ENCODE results near the gene ABHD8.

Gene ABHD8

DNA sequence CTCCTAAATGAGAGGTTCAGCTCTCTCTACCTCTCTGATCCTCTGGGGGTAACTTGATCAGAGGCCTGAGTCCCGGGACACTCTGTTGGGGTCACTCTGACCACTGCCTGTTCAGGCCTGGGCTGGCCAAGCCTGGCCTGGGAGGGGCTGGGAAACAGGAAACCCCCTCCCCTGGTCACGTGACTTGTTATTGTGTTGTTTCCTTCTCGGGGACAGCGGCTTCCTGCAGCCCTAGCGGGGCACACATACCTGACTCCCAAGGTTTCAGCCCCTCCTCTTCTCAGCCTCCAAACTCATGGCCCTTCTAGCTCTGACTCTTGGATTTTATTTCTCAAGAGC lies 38.6 kb downstream of the ABHD8 start, which contains the start of gene USHBP1:
TSS of gene USHBP1 (minus strand) at position 105 of the 339 bp plus-strand sequence. CDS start 446 bp downstream, outside the sequence.
- TF ChIP-seq ZBTB7A (IDR thresholded peaks at IDR 0.05; ENCODE audit: low read depth) = no peak
- TF ChIP-seq TCF12 (IDR thresholded peaks at IDR 0.05; ENCODE audit: low read depth) = no peak
- TF ChIP-seq, protein P1, sequence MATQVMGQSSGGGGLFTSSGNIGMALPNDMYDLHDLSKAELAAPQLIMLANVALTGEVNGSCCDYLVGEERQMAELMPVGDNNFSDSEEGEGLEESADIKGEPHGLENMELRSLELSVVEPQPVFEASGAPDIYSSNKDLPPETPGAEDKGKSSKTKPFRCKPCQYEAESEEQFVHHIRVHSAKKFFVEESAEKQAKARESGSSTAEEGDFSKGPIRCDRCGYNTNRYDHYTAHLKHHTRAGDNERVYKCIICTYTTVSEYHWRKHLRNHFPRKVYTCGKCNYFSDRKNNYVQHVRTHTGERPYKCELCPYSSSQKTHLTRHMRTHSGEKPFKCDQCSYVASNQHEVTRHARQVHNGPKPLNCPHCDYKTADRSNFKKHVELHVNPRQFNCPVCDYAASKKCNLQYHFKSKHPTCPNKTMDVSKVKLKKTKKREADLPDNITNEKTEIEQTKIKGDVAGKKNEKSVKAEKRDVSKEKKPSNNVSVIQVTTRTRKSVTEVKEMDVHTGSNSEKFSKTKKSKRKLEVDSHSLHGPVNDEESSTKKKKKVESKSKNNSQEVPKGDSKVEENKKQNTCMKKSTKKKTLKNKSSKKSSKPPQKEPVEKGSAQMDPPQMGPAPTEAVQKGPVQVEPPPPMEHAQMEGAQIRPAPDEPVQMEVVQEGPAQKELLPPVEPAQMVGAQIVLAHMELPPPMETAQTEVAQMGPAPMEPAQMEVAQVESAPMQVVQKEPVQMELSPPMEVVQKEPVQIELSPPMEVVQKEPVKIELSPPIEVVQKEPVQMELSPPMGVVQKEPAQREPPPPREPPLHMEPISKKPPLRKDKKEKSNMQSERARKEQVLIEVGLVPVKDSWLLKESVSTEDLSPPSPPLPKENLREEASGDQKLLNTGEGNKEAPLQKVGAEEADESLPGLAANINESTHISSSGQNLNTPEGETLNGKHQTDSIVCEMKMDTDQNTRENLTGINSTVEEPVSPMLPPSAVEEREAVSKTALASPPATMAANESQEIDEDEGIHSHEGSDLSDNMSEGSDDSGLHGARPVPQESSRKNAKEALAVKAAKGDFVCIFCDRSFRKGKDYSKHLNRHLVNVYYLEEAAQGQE (IDR thresholded peaks at IDR 0.05; ENCODE audit: low read depth) = no peak
- TF ChIP-seq, protein P2, sequence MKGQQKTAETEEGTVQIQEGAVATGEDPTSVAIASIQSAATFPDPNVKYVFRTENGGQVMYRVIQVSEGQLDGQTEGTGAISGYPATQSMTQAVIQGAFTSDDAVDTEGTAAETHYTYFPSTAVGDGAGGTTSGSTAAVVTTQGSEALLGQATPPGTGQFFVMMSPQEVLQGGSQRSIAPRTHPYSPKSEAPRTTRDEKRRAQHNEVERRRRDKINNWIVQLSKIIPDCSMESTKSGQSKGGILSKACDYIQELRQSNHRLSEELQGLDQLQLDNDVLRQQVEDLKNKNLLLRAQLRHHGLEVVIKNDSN (IDR thresholded peaks at IDR 0.05) = peak; percentile 63
- no peak for TF ChIP-seq CEBPB (IDR thresholded peaks at IDR 0.05)
- no peak for TF ChIP-seq NFIC (IDR thresholded peaks at IDR 0.05)

DNA sequence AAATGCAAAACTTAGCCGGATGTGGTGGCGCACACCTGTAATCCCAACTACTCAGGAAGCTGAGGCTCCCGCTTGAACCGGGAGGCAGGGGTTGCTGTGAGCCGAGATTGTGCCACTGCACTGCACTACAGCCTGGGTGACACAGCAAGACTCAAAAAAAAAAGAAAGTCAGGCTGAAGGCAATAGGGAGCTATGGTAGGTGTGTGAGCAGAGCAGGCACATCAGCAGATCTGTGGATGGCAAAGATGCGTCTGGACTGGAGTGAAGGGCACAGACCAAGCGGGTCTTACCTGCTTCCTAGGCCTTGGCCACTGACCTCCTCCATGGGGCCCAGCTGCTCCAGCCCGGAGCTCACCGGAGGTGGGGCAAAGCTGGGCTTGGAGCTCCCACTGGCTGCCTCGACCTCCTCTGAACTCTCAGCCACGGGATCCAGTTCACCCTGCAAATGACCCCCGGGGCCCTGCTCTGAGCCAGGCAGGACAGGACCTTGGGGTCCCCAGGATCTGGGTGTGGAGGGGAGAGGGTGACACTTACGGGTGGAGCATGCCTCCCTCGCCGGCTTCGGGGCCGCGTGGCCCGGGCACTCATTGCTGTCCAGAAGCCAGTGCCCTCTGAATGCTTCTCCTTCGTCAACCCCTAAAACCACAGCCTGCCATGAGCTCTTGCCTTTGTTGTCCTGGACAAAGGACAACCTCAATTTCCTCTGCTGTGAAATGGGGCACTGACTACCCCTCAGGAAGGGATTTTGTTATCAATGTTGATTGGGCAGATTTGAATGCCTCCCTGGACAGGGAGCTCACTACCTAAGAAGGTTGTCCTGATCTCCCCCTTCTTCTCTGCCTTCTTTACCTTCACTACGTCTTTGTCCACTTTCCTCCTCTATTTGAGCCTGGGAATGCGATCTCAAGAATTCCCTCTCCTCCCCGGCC lies 39.2 kb downstream of the ABHD8 start:
- TF ChIP-seq, protein P3, sequence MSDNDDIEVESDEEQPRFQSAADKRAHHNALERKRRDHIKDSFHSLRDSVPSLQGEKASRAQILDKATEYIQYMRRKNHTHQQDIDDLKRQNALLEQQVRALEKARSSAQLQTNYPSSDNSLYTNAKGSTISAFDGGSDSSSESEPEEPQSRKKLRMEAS (IDR thresholded peaks at IDR 0.05) = no peak
- TF ChIP-seq EGR1 (IDR thresholded peaks at IDR 0.05) = no peak
- TF ChIP-seq, protein P1 (IDR thresholded peaks at IDR 0.05; ENCODE audit: low read depth) = no peak
- no peak for TF ChIP-seq NFIC (IDR thresholded peaks at IDR 0.05)
- TF ChIP-seq TCF12 (IDR thresholded peaks at IDR 0.05; ENCODE audit: low read depth) = no peak
- no peak for TF ChIP-seq CREB1 (IDR thresholded peaks at IDR 0.05; ENCODE audit: low read depth)
- TF ChIP-seq ZBTB7A (IDR thresholded peaks at IDR 0.05; ENCODE audit: low read depth) = no peak
- no peak for TF ChIP-seq RAD21 (IDR thresholded peaks at IDR 0.05; ENCODE audit: low read depth)
- TF ChIP-seq YY1 (IDR thresholded peaks at IDR 0.05; ENCODE audit: low read depth) = no peak
- no peak for TF ChIP-seq TEAD4 (IDR thresholded peaks at IDR 0.05)
- TF ChIP-seq, protein P2 (IDR thresholded peaks at IDR 0.05) = no peak
- TF ChIP-seq CEBPB (IDR thresholded peaks at IDR 0.05) = no peak

DNA sequence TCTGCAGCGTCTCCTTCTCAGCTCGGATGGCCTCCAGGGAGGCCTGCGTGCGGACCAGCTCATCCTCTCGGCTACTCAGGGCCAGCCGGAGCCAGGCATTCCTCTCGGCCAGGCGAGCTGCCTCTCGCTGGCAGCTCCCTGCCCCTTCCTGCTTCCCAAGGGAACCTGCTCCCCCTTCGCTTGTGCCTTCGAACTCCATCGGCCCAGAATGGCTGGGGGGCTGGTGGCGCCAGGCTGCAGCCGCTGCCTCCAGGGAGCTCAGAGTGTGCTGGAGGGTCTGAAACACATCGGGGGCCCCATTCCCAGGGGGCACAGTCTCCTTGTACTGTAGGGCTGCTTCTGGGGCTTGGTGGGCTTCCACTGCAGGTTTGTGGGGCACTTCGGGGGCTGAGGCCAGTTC lies 40.7 kb downstream of the ABHD8 start:
- TF ChIP-seq TAF1 (IDR thresholded peaks at IDR 0.05; ENCODE audit: low read depth) (no peak), TEAD4 (IDR thresholded peaks at IDR 0.05) (no peak), YY1 (IDR thresholded peaks at IDR 0.05; ENCODE audit: low read depth) (no peak), RAD21 (IDR thresholded peaks at IDR 0.05; ENCODE audit: low read depth) (no peak), ZBTB7A (IDR thresholded peaks at IDR 0.05; ENCODE audit: low read depth) (no peak), CREB1 (IDR thresholded peaks at IDR 0.05; ENCODE audit: low read depth) (no peak), FOXM1 (IDR thresholded peaks at IDR 0.05; ENCODE audit: borderline replicate concordance, low read depth) (no peak), TCF12 (IDR thresholded peaks at IDR 0.05; ENCODE audit: low read depth) (no peak), NFIC (IDR thresholded peaks at IDR 0.05) (no peak)
- TF ChIP-seq, protein P3 (IDR thresholded peaks at IDR 0.05) = no peak

DNA sequence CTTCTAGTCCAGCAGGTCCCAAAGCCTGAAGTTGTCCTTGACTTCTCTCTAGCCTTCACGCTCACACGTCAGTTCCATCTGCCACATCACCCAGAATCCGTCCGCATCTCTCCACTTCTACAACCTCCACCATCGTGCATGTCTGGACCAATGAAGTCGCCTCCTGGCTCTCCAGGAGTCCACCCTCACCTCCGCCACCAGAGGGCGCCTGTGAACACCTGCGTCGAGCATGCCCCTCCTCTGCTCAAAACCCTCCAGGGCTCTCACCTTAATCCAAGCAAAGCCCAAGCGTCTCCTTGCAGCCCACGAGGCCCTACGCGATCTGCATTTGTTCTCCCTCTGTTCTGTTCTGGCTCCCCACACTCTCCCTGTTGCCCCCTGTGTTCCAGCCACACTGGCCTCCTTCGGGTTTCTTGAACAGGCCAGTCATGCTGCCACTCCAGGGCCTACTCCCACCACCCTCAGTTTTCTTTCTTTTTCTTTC lies 42.3 kb downstream of the ABHD8 start:
- TF ChIP-seq, protein P3 (IDR thresholded peaks at IDR 0.05) = peak; percentile 68
- TF ChIP-seq RAD21 (IDR thresholded peaks at IDR 0.05; ENCODE audit: low read depth) (peak; percentile 72), FOXM1 (IDR thresholded peaks at IDR 0.05; ENCODE audit: borderline replicate concordance, low read depth) (no peak)

DNA sequence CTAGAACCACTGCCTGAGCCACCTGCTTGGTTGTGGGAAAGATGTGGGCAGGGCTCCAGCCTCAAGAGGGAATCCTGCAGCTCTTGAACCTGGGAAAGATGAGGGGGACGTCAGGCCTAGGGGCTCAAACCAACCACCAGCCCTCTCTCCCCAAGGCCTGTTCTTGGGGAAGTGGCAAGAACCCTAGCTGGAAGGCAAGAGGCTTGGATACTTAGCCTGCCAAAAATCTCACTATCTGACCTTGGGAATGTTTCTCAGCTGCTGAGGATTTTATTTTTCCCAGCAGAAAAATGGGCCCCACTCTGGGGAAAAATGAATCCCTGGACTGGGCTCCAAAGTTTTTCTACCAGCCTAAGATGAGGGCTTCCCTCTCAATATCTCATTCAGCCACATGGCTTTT lies 43.3 kb downstream of the ABHD8 start:
- no peak for TF ChIP-seq CEBPB (IDR thresholded peaks at IDR 0.05)
- TF ChIP-seq, protein P2 (IDR thresholded peaks at IDR 0.05) = no peak
- no peak for TF ChIP-seq TCF12 (IDR thresholded peaks at IDR 0.05; ENCODE audit: low read depth)
- TF ChIP-seq NFIC (IDR thresholded peaks at IDR 0.05) = no peak
- no peak for TF ChIP-seq TAF1 (IDR thresholded peaks at IDR 0.05; ENCODE audit: low read depth)
- TF ChIP-seq RAD21 (IDR thresholded peaks at IDR 0.05; ENCODE audit: low read depth) = no peak
- TF ChIP-seq YY1 (IDR thresholded peaks at IDR 0.05; ENCODE audit: low read depth) = no peak
- TF ChIP-seq, protein P1 (IDR thresholded peaks at IDR 0.05; ENCODE audit: low read depth) = no peak
- no peak for TF ChIP-seq TEAD4 (IDR thresholded peaks at IDR 0.05)
- TF ChIP-seq EGR1 (IDR thresholded peaks at IDR 0.05) = no peak
- no peak for TF ChIP-seq ZBTB7A (IDR thresholded peaks at IDR 0.05; ENCODE audit: low read depth)
- no peak for TF ChIP-seq EP300 (IDR thresholded peaks at IDR 0.05; ENCODE audit: borderline replicate concordance)
